Spinal cord (tissue), 10 donors: ENCODE measurements around the gene PHGDH. TPM values are rescaled to one million over a fixed set of nuclear protein-coding genes. Genes with fewer than 3 reads are reported as not detected.

Experiments used
- DNase-seq, 6 donors: peaks; one replicate each; pipeline versions ENCODE4 v3.0.0 to v3.0.0-alpha.2; 2013 to 2015; ENCODE audit warnings: low spot score in 6 of 6, low read depth in 4 of 6
- H3K27ac ChIP-seq: one replicate; pipeline ENCODE4 v1.5.1; 2013; ENCODE audit warnings: low read depth, low read length, control low read depth
- H3K27me3 ChIP-seq: one replicate; pipeline ENCODE4 v1.6.1; 2013; ENCODE audit warnings: low read length; ENCODE audit not compliant: control insufficient read depth, insufficient read depth
- H3K36me3 ChIP-seq: one replicate; pipeline ENCODE4 v1.6.1; 2013; ENCODE audit warnings: low read length; ENCODE audit not compliant: control insufficient read depth, insufficient read depth
- H3K4me1 ChIP-seq: one replicate; pipeline ENCODE4 v1.6.1; 2013; ENCODE audit warnings: low read length; ENCODE audit not compliant: control insufficient read depth, insufficient read depth
- H3K4me3 ChIP-seq: one replicate; pipeline ENCODE4 v1.5.1; 2013; ENCODE audit warnings: low read depth, low read length, control low read depth
- H3K9me3 ChIP-seq: one replicate; pipeline ENCODE4 v1.6.1; 2013; ENCODE audit warnings: low read length; ENCODE audit not compliant: control insufficient read depth, insufficient read depth
- WGBS: methylation state at CpG from one replicate; pipeline ENCODE4 v1.1.5; 2013; ENCODE audit warnings: missing lambda C conversion rate; ENCODE audit not compliant: insufficient coverage; 5-methylcytosine and 5-hydroxymethylcytosine counted together
- long read RNA-seq, 4 donors: transcript quantifications; one replicate each; lab custom pipeline, GENCODE V29; 2026
- polyA plus RNA-seq, 2 donors: library from polyadenylated mRNA; unstranded; fragments of 120-200 nt; gene quantifications; one replicate each; pipeline ENCODE4 v1.2.1, GENCODE V29; 2013; ENCODE audit not compliant: insufficient read length in 2 of 2
- total RNA-seq, 2 donors: library from RNA; depleted of rRNA in 1 of 2; stranded (reverse); fragments of 120-200 nt in 1 of 2; fragments of >200 nt in 1 of 2; gene quantifications; one replicate each; pipeline versions ENCODE4 v1.2.3 to v1.2.4, GENCODE V29; 2013 to 2014
- donor health status: healthy.

Gene PHGDH
- 10 to 100 TPM; 72.1 to 95.2 TPM for total RNA-seq
- 100 to 1,000 TPM; 191 to 227 TPM for polyA plus RNA-seq
- long read RNA-seq, donor 1, transcript PHGDH-208 (12 exons, 2,096 nt) = major isoform, 59 of 90 reads
- long read RNA-seq, donor 1, partial matches to known transcripts = 24 of 90 reads
- long read RNA-seq, donor 1, other reads (novel, unspliced or antisense) = 0 of 90 reads
- long read RNA-seq, donor 2, transcript PHGDH-208 (12 exons, 2,096 nt) = major isoform, 39 of 49 reads
- long read RNA-seq, donor 2, partial matches to known transcripts = 8 of 49 reads
- long read RNA-seq, donor 2, other reads (novel, unspliced or antisense) = 0 of 49 reads
- long read RNA-seq, donor 3, transcript PHGDH-208 (12 exons, 2,096 nt) = major isoform, 45 of 61 reads
- long read RNA-seq, donor 3, partial matches to known transcripts = 10 of 61 reads
- long read RNA-seq, donor 3, other reads (novel, unspliced or antisense) = 0 of 61 reads
- long read RNA-seq, donor 4, transcript PHGDH-208 (12 exons, 2,096 nt) = major isoform, 41 of 86 reads
- long read RNA-seq, donor 4, partial matches to known transcripts = 44 of 86 reads
- long read RNA-seq, donor 4, other reads (novel, unspliced or antisense) = 0 of 86 reads

DNA sequence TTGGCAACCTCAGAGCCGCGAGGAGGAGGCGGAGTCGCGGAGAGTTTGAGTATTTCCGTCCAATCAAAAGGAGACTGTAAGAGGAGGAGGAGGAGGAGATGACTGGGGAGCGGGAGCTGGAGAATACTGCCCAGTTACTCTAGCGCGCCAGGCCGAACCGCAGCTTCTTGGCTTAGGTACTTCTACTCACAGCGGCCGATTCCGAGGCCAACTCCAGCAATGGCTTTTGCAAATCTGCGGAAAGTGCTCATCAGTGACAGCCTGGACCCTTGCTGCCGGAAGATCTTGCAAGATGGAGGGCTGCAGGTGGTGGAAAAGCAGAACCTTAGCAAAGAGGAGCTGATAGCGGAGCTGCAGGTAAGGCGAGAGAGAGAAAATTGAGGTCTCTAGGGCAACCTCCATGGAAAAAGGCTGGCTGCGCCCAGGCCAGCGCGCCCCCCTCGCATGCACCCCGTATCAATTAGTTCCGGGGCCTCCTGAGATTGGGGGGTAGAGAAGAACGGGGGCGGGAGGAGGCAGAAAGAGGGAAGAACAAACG lies at the start of gene PHGDH:
Gene PHGDH (plus strand): TSS at position 131 of the 538 bp plus-strand sequence. CDS start 89 bp downstream, at position 220.
- Histone ChIP-seq H3K4me3 (peak within 1 kb of the TSS; percentile 93), H3K36me3 (no peaks in the 10 kb centered on the region), H3K9me3 (no peaks in the 10 kb centered on the region), H3K27ac (peak within 1 kb of the TSS; percentile 94), H3K27me3 (no peaks in the 10 kb centered on the region), H3K4me1 (peaks cover 42% of the 10 kb centered on the region)
- 0% methylated on average over 27 of the region's 27 CpGs for WGBS
- DNase-seq = peak; percentile 53 to 93 (median 68)

DNA sequence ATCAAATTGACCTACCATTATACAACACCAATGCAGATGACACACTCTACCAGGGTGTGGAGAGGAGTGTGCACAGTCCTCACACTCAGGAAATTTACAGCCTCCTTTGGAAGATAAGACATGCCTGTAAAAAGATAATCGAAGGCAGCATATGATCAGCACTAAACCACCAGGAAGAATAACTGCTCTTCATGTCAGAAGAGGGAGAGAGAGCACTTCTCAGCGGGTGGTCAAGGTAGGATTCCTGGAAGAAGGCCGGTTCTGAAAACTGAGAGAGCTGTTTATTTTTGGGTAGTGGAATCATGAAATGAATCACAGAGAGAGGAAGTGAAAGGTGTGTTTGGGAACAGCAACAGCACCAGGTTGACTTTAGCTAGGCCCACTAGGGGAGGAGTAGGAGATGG lies 49.7 kb upstream of the PHGDH start:
- no peaks in the 10 kb centered on the region for H3K4me1 ChIP-seq
- H3K36me3 ChIP-seq = no peaks in the 10 kb centered on the region
- H3K27ac ChIP-seq = no peak overlapping the region
- H3K4me3 ChIP-seq = no peak overlapping the region
- H3K27me3 ChIP-seq = no peaks in the 10 kb centered on the region
- H3K9me3 ChIP-seq = no peaks in the 10 kb centered on the region
- DNase-seq = no peak
- WGBS = 29% methylated on average over 1 of the region's 3 CpGs

DNA sequence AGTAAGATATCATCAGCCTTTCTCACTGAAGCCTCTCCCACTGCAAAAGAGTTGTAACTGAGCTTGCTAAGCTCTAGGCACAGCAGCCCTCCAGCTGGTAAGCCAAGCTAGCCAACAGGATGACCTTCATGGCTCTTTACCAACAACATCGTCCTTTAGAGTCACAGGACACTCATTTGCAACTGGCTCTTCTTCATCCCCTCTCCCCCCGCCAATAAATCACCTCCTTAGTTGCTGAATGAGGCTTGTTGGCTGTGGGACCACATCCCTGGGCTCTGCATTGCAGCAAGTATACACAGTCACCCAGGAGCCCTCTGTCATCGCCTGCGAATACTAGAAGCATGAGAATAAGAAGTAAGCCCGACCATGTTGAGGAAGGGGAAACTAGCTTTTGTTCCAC lies 47.7 kb upstream of the PHGDH start:
- Histone ChIP-seq H3K4me3 (no peak overlapping the region), H3K36me3 (no peaks in the 10 kb centered on the region), H3K9me3 (no peaks in the 10 kb centered on the region), H3K4me1 (no peaks in the 10 kb centered on the region), H3K27ac (no peak overlapping the region), H3K27me3 (no peaks in the 10 kb centered on the region)
- DNase-seq = peak in 1 of 6 donors; percentile 35
- WGBS = 40% methylated on average over 1 of the region's 5 CpGs

DNA sequence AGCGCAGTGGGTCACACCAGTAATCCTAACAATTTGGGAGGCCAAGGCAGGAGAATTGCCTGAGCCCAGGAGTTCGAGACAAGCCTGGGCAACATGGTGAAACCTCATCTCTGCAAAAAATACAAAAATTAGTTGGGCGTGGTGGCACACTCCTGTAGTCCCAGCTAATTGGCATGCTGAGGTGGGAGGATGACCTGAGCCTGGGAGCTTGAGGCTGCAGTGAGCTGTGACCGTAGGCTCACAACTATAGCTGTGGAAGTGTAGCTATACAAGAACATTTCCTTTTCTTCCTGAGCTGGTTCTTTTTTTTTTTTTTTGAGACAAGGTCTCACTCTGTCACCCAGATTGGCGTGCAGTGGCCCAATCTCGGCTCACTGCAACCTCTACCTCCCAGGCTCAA lies 44.6 kb upstream of the PHGDH start:
- Histone ChIP-seq H3K27me3 (no peaks in the 10 kb centered on the region), H3K4me1 (no peaks in the 10 kb centered on the region), H3K4me3 (no peak overlapping the region), H3K36me3 (no peaks in the 10 kb centered on the region), H3K9me3 (no peaks in the 10 kb centered on the region), H3K27ac (no peak overlapping the region)
- no peak for DNase-seq
- 100% methylated on average over 6 of the region's 6 CpGs for WGBS

DNA sequence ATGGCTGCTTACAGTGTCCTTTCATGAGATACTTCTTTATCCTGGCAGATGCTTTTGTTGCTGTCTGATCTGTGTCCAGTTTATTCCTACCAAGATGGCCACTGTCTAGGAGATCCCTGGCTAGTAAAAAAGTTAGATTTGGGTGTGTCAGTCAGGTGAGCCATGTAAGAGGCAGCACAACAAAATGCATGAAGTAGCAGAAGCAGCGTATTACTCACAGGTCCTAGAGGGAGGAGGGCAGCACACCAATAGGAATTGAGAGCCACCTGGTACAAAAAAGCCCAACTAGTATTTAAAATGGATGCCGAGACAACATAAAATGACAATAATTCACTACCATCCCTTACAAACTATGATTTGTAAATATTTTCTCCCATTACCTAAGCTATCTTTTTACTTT lies 40.8 kb upstream of the PHGDH start:
- H3K27me3 ChIP-seq = no peaks in the 10 kb centered on the region
- no peak for DNase-seq
- H3K36me3 ChIP-seq = no peaks in the 10 kb centered on the region
- no peak overlapping the region for H3K27ac ChIP-seq
- H3K4me3 ChIP-seq = no peak overlapping the region
- 100% methylated on average over 1 of the region's 2 CpGs for WGBS
- no peaks in the 10 kb centered on the region for H3K9me3 ChIP-seq
- H3K4me1 ChIP-seq = peaks cover 3% of the 10 kb centered on the region

DNA sequence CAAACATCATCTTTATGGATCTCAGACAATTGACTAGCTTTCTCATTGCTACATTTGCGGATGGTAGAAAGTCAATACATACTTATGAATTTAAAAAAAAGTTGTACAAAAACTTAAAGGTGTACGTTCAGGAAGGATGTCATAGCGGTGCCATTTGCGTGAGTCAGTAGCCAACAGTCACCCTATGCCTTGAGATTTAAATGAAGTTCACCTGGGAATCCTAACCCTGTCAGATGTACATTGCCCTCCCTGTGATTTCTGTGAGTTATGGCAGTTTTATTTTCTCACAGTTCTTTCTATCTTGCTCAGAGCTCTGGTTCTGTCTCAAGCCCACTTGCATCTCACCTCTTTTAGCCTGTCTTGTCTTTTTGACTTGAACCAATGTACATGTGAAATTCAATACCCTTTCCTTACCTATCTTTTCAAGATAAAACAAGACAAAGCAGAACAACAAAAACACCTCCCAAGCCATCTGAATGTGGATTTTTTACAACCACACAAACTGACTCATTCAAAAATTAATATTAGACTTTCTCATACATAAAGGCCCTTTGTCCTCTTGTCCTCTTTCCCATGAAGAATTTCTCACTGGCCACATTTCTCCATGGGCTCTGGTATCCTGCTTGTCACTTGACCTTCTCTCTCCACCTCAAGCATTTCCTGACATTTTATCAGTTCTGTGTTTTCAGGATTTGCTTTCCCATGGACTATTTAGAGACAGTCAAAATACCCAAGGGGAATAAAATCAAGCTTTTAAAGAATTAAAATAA lies 38.4 kb upstream of the PHGDH start:
- no peak for DNase-seq
- Histone ChIP-seq H3K4me3 (no peak overlapping the region), H3K27me3 (no peaks in the 10 kb centered on the region), H3K27ac (no peak overlapping the region), H3K36me3 (no peaks in the 10 kb centered on the region), H3K4me1 (peaks cover 3% of the 10 kb centered on the region), H3K9me3 (no peaks in the 10 kb centered on the region)
- WGBS = 94% methylated on average over 3 of the region's 4 CpGs

DNA sequence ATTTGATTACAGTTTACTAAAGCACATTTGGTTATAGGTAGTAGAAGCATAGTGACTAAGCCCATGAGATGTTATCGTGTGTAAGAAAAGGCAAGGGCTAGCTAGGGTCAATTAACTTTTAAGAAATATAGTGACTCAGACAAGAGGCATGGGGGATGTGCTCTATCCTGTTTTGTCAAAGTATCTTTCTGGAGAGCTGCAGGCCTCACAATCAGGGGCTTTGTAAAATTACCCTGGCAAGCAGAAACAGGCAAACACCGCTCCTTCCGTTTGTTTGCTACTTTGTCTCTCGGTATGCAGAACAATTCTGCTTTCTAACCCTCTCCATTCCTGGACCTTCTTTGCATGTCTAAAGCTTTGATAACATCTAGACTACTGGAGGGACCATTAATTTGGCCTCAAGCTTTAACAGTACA lies 37.6 kb upstream of the PHGDH start:
- Histone ChIP-seq H3K9me3 (no peaks in the 10 kb centered on the region), H3K36me3 (no peaks in the 10 kb centered on the region), H3K4me3 (no peak overlapping the region), H3K27me3 (no peaks in the 10 kb centered on the region), H3K27ac (no peak overlapping the region), H3K4me1 (peaks cover 3% of the 10 kb centered on the region)
- no peak for DNase-seq
- WGBS = 32% methylated on average over 4 of the region's 4 CpGs

DNA sequence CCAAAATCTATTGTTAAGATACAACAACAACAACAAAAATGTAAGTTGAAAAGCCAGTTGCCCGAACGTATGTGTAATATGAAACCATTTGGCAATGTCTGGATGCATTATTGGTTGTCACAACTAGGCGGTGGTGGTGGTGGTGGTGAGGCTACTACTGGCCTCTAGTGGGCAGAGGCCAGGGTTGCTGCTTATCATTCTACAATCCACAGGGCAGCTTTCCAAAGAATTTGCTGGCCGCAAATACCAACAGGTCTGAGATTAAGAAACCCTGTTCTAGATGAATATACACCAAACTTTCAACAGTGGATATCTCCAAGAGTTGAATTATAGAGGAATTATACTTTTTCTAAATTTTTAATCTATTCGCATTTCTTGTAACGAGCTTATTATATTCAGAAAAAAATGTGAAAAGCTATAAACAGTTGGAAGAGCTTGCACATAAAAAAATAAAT lies 36.9 kb upstream of the PHGDH start:
- H3K4me3 ChIP-seq = peak overlapping the region; percentile 45
- no peaks in the 10 kb centered on the region for H3K27me3 ChIP-seq
- H3K36me3 ChIP-seq = no peaks in the 10 kb centered on the region
- no CpG with 5 or more reads among the region's 6 CpGs for WGBS
- H3K27ac ChIP-seq = no peak overlapping the region
- no peaks in the 10 kb centered on the region for H3K9me3 ChIP-seq
- DNase-seq = peak in 1 of 6 donors; percentile 62
- H3K4me1 ChIP-seq = peaks cover 3% of the 10 kb centered on the region
